ENCODE measurements around the gene RAB17.

The RAB17 gene

GRCh38 chr2:237558961-237559641 lies 31.4 kb downstream of the RAB17 start:
- Histone ChIP-seq H3K18ac (ENCODE audit: low read depth in 1 of 2, low read length in 2 of 2) (no peak overlapping the region), H3K36me3 (ENCODE audit: control insufficient read depth in 1 of 2, insufficient read depth in 2 of 2, low read depth in 1 of 2, low read length in 2 of 2) (peaks cover 18 to 33% of the 10 kb centered on the region in 2 experiments), H2BK12ac (ENCODE audit: low read length in 2 of 2) (no peak overlapping the region), H3K9me3 (ENCODE audit: control insufficient read depth, low read length) (peaks cover 22% of the 10 kb centered on the region), H2BK15ac (ENCODE audit: low read depth, poor library complexity, severe bottlenecking) (no peak overlapping the region), H3K27me3 (ENCODE audit: control insufficient read depth in 1 of 2, insufficient read depth in 1 of 2, low read length in 2 of 2) (peaks cover 4 to 15% of the 10 kb centered on the region in 2 experiments), H2BK120ac (ENCODE audit: low read depth, low read length) (no peak overlapping the region), H3K27ac (ENCODE audit: low read length, poor library complexity, severe bottlenecking) (no peak overlapping the region), H2AK5ac (ENCODE audit: low read length, severe bottlenecking) (no peak overlapping the region), H3K9ac (ENCODE audit: low read length) (peak overlapping the region; percentile 53), H3K4ac (ENCODE audit: low read depth in 1 of 2, low read length in 2 of 2) (no peak overlapping the region), H2BK5ac (ENCODE audit: low read depth, low read length, poor library complexity, severe bottlenecking) (no peak overlapping the region), H4K91ac (ENCODE audit: low read length) (peak overlapping the region; percentile 71), H4K8ac (ENCODE audit: low read length) (no peak overlapping the region), H3K79me1 (replicated peaks; ENCODE audit: low read length, poor library complexity, severe bottlenecking) (peaks cover under 1% of the 10 kb centered on the region), H2AFZ (ENCODE audit: low read depth, low read length) (no peak overlapping the region), H3K4me1 (ENCODE audit: control insufficient read depth, insufficient read depth, low read depth, low read length) (peaks cover 11% of the 10 kb centered on the region), H3K4me2 (ENCODE audit: low read length, poor library complexity, severe bottlenecking) (no peak overlapping the region), H3K4me3 (ENCODE audit: insufficient read depth in 1 of 2, low read depth in 1 of 2, low read length in 2 of 2) (peak overlapping the region in 1 of 2 experiments; percentile 52), H3K14ac (ENCODE audit: low read length in 2 of 2) (no peak overlapping the region), H3K23ac (ENCODE audit: low read length in 2 of 2) (no peak overlapping the region)
- DNase-seq = peak; percentile 48
- 86% methylated on average over 22 of the region's 22 CpGs for WGBS

GRCh38 chr2:237557633-237558015 lies 32.9 kb downstream of the RAB17 start:
- H2AK5ac ChIP-seq (ENCODE audit: low read length, severe bottlenecking) = no peak overlapping the region
- H4K91ac ChIP-seq (ENCODE audit: low read length) = no peak overlapping the region
- peaks cover 33 to 47% of the 10 kb centered on the region in 2 experiments for H3K36me3 ChIP-seq (ENCODE audit: control insufficient read depth in 1 of 2, insufficient read depth in 2 of 2, low read depth in 1 of 2, low read length in 2 of 2)
- H3K18ac ChIP-seq (ENCODE audit: low read depth in 1 of 2, low read length in 2 of 2) = no peak overlapping the region
- no peak overlapping the region for H2BK120ac ChIP-seq (ENCODE audit: low read depth, low read length)
- H3K9ac ChIP-seq (ENCODE audit: low read length) = no peak overlapping the region
- H3K23ac ChIP-seq (ENCODE audit: low read length in 2 of 2) = no peak overlapping the region
- no peak overlapping the region for H3K4me3 ChIP-seq (ENCODE audit: insufficient read depth in 1 of 2, low read depth in 1 of 2, low read length in 2 of 2)
- H3K27ac ChIP-seq (ENCODE audit: low read length, poor library complexity, severe bottlenecking) = no peak overlapping the region
- H3K4me1 ChIP-seq (ENCODE audit: control insufficient read depth, insufficient read depth, low read depth, low read length) = peaks cover 11% of the 10 kb centered on the region
- H3K14ac ChIP-seq (ENCODE audit: low read length in 2 of 2) = no peak overlapping the region
- DNase-seq = no peak
- H3K9me3 ChIP-seq (ENCODE audit: control insufficient read depth, low read length) = peaks cover 31% of the 10 kb centered on the region
- H2BK12ac ChIP-seq (ENCODE audit: low read length in 2 of 2) = no peak overlapping the region
- no peak overlapping the region for H2AFZ ChIP-seq (ENCODE audit: low read depth, low read length)
- 82% methylated on average over 4 of the region's 4 CpGs for whole genome bisulfite sequencing
- no peak overlapping the region for H3K4ac ChIP-seq (ENCODE audit: low read depth in 1 of 2, low read length in 2 of 2)
- H3K79me1 ChIP-seq (replicated peaks; ENCODE audit: low read length, poor library complexity, severe bottlenecking) = peaks cover 2% of the 10 kb centered on the region
- H3K27me3 ChIP-seq (ENCODE audit: control insufficient read depth in 1 of 2, insufficient read depth in 1 of 2, low read length in 2 of 2) = peaks cover 0 to 2% of the 10 kb centered on the region in 2 experiments
- no peak overlapping the region for H2BK15ac ChIP-seq (ENCODE audit: low read depth, poor library complexity, severe bottlenecking)
- no peak overlapping the region for H3K4me2 ChIP-seq (ENCODE audit: low read length, poor library complexity, severe bottlenecking)
- H2BK5ac ChIP-seq (ENCODE audit: low read depth, low read length, poor library complexity, severe bottlenecking) = no peak overlapping the region
- no peak overlapping the region for H4K8ac ChIP-seq (ENCODE audit: low read length)

- Histone ChIP-seq H3K18ac (ENCODE audit: low read depth in 1 of 2, low read length in 2 of 2) (no peak overlapping the region), H2BK12ac (ENCODE audit: low read length in 2 of 2) (no peak overlapping the region)
These were observed 33.5 kb downstream of the RAB17 start for GRCh38 chr2:237556773-237557632.

GRCh38 chr2:237555560-237555959 lies 35.0 kb downstream of the RAB17 start:
- Histone ChIP-seq H3K14ac (ENCODE audit: low read length in 2 of 2) (no peak overlapping the region), H3K4ac (ENCODE audit: low read depth in 1 of 2, low read length in 2 of 2) (no peak overlapping the region), H2AK5ac (ENCODE audit: low read length, severe bottlenecking) (no peak overlapping the region), H4K8ac (ENCODE audit: low read length) (no peak overlapping the region), H3K18ac (ENCODE audit: low read depth in 1 of 2, low read length in 2 of 2) (no peak overlapping the region), H2BK12ac (ENCODE audit: low read length in 2 of 2) (no peak overlapping the region), H2BK120ac (ENCODE audit: low read depth, low read length) (no peak overlapping the region), H3K9ac (ENCODE audit: low read length) (no peak overlapping the region), H2AFZ (ENCODE audit: low read depth, low read length) (no peak overlapping the region), H3K36me3 (ENCODE audit: control insufficient read depth in 1 of 2, insufficient read depth in 2 of 2, low read depth in 1 of 2, low read length in 2 of 2) (peaks cover 38 to 59% of the 10 kb centered on the region in 2 experiments), H3K4me2 (ENCODE audit: low read length, poor library complexity, severe bottlenecking) (no peak overlapping the region), H3K79me1 (replicated peaks; ENCODE audit: low read length, poor library complexity, severe bottlenecking) (peaks cover 7% of the 10 kb centered on the region), H3K27me3 (ENCODE audit: control insufficient read depth in 1 of 2, insufficient read depth in 1 of 2, low read length in 2 of 2) (no peaks in the 10 kb centered on the region), H3K4me1 (ENCODE audit: control insufficient read depth, insufficient read depth, low read depth, low read length) (peaks cover 11% of the 10 kb centered on the region), H3K4me3 (ENCODE audit: insufficient read depth in 1 of 2, low read depth in 1 of 2, low read length in 2 of 2) (no peak overlapping the region), H2BK15ac (ENCODE audit: low read depth, poor library complexity, severe bottlenecking) (no peak overlapping the region), H2BK5ac (ENCODE audit: low read depth, low read length, poor library complexity, severe bottlenecking) (no peak overlapping the region), H3K23ac (ENCODE audit: low read length in 2 of 2) (no peak overlapping the region), H4K91ac (ENCODE audit: low read length) (no peak overlapping the region), H3K9me3 (ENCODE audit: control insufficient read depth, low read length) (peaks cover 33% of the 10 kb centered on the region), H3K27ac (ENCODE audit: low read length, poor library complexity, severe bottlenecking) (no peak overlapping the region)
- DNase-seq = no peak
- 94% methylated on average over 1 of the region's 1 CpG for WGBS

More at GRCh38 chr2:237556773-237557632, 33.5 kb downstream of the RAB17 start:
- 66% methylated on average over 9 of the region's 11 CpGs for WGBS
- no peak overlapping the region for H3K4me3 ChIP-seq (ENCODE audit: insufficient read depth in 1 of 2, low read depth in 1 of 2, low read length in 2 of 2)
- peaks cover 38 to 49% of the 10 kb centered on the region in 2 experiments for H3K36me3 ChIP-seq (ENCODE audit: control insufficient read depth in 1 of 2, insufficient read depth in 2 of 2, low read depth in 1 of 2, low read length in 2 of 2)
- H3K27me3 ChIP-seq (ENCODE audit: control insufficient read depth in 1 of 2, insufficient read depth in 1 of 2, low read length in 2 of 2) = no peaks in the 10 kb centered on the region
- H2AK5ac ChIP-seq (ENCODE audit: low read length, severe bottlenecking) = no peak overlapping the region
- no peak overlapping the region for H2AFZ ChIP-seq (ENCODE audit: low read depth, low read length)
- H3K79me1 ChIP-seq (replicated peaks; ENCODE audit: low read length, poor library complexity, severe bottlenecking) = peaks cover 2% of the 10 kb centered on the region
- DNase-seq = no peak
- no peak overlapping the region for H4K91ac ChIP-seq (ENCODE audit: low read length)
- no peak overlapping the region for H3K23ac ChIP-seq (ENCODE audit: low read length in 2 of 2)
- peaks cover 33% of the 10 kb centered on the region for H3K9me3 ChIP-seq (ENCODE audit: control insufficient read depth, low read length)
- no peak overlapping the region for H4K8ac ChIP-seq (ENCODE audit: low read length)
- H3K27ac ChIP-seq (ENCODE audit: low read length, poor library complexity, severe bottlenecking) = no peak overlapping the region
- H3K14ac ChIP-seq (ENCODE audit: low read length in 2 of 2) = no peak overlapping the region
- peaks cover 11% of the 10 kb centered on the region for H3K4me1 ChIP-seq (ENCODE audit: control insufficient read depth, insufficient read depth, low read depth, low read length)
- no peak overlapping the region for H3K9ac ChIP-seq (ENCODE audit: low read length)
- no peak overlapping the region for H3K4me2 ChIP-seq (ENCODE audit: low read length, poor library complexity, severe bottlenecking)
- H3K4ac ChIP-seq (ENCODE audit: low read depth in 1 of 2, low read length in 2 of 2) = no peak overlapping the region
- H2BK5ac ChIP-seq (ENCODE audit: low read depth, low read length, poor library complexity, severe bottlenecking) = no peak overlapping the region
- H2BK15ac ChIP-seq (ENCODE audit: low read depth, poor library complexity, severe bottlenecking) = no peak overlapping the region
- no peak overlapping the region for H2BK120ac ChIP-seq (ENCODE audit: low read depth, low read length)
